ENCODE data around the gene CBFB. TPM values are rescaled to one million over a fixed set of nuclear protein-coding genes. Genes with fewer than 3 reads are reported as not detected.

Gene CBFB
- total and polyA plus RNA-seq, 2 of the 13 experiments (the other 11 are each of a cell fraction or from before 2014, with no cell fraction given) = 22.1 to 70.8 TPM

GRCh38 chr16:67150047-67150832 is 121.3 kb downstream of the CBFB start (continued):
- TF ChIP-seq BCL6 (CRISPR knock-in tag; IDR thresholded peaks at IDR 0.05) (no peak), SATB2 (CRISPR knock-in tag; IDR thresholded peaks at IDR 0.05) (no peak), IRF2 (CRISPR knock-in tag; IDR thresholded peaks at IDR 0.05) (no peak), ZUFSP (CRISPR knock-in tag; IDR thresholded peaks at IDR 0.05; ENCODE audit: borderline replicate concordance) (no peak), LCORL (IDR thresholded peaks at IDR 0.05) (no peak), LCORL (CRISPR knock-in tag; IDR thresholded peaks at IDR 0.05) (no peak), ZMYM4 (CRISPR knock-in tag; IDR thresholded peaks at IDR 0.05) (0 out of 2 replicates have a peak, but pooled peaks have one; percentile 19), ZNF777 (CRISPR knock-in tag; IDR thresholded peaks at IDR 0.05) (no peak; the same call in 1 of the 2 replicates), PAXIP1 (CRISPR knock-in tag; conservative IDR thresholded peaks at IDR 0.05) (no peak), KAT7 (CRISPR knock-in tag; IDR thresholded peaks at IDR 0.05; ENCODE audit: borderline replicate concordance) (no peak), ZNF710 (CRISPR knock-in tag; IDR thresholded peaks at IDR 0.05; ENCODE audit: borderline replicate concordance) (peak; percentile 63), TCF12 (IDR thresholded peaks at IDR 0.05) (no peak), TCF12 (CRISPR knock-in tag; IDR thresholded peaks at IDR 0.05) (0 out of 2 replicates have a peak, but pooled peaks have one; percentile 41), ZNF883 (CRISPR knock-in tag; IDR thresholded peaks at IDR 0.05; ENCODE audit: not compliant biosample characterization) (no peak), ZNF337 (CRISPR knock-in tag; IDR thresholded peaks at IDR 0.05; ENCODE audit: borderline replicate concordance, low read depth) (no peak), ZNF121 (CRISPR knock-in tag; IDR thresholded peaks at IDR 0.05) (no peak), FOSL2 (CRISPR knock-in tag; IDR thresholded peaks at IDR 0.05) (no peak), POGZ (CRISPR knock-in tag; IDR thresholded peaks at IDR 0.05) (no peak), JDP2 (CRISPR knock-in tag; IDR thresholded peaks at IDR 0.05; ENCODE audit: borderline replicate concordance) (no peak), MEIS1 (CRISPR knock-in tag; IDR thresholded peaks at IDR 0.05; ENCODE audit: borderline replicate concordance) (no peak; the same call in 1 of the 2 replicates), SALL2 (CRISPR knock-in tag; IDR thresholded peaks at IDR 0.05) (no peak), ZNF788 (CRISPR knock-in tag; IDR thresholded peaks at IDR 0.05; ENCODE audit: borderline replicate concordance) (no peak; the same call in 1 of the 2 replicates), NR1H2 (CRISPR knock-in tag; IDR thresholded peaks at IDR 0.05; ENCODE audit: borderline replicate concordance, low read depth) (no peak), SRSF1 (optimal IDR thresholded peaks at IDR 0.05; ENCODE audit: low read depth, low read length) (peak; percentile 65)
